Keratinocyte (primary cell): ENCODE measurements around the gene DGKI.

ENCODE experiments used
- CTCF ChIP-seq, 3 experiments: IDR thresholded peaks in 1 of 3; conservative IDR thresholded peaks in 1 of 3; optimal IDR thresholded peaks in 1 of 3; 2 replicates in 2 of 3; 3 replicates in 1 of 3; pipeline versions ENCODE3 to v1.5.1; 2011; ENCODE audit warnings: low read length in 3 of 3, mild to moderate bottlenecking in 3 of 3, moderate library complexity in 2 of 3, control low read depth in 1 of 3, inconsistent platforms in 1 of 3; ENCODE audit not compliant: insufficient read depth in 2 of 3; ENCODE audit errors: extremely low read depth in 1 of 3
- EZH2 ChIP-seq: IDR thresholded peaks from one replicate; pipeline ENCODE4 v1.6.1; 2012; ENCODE audit warnings: inconsistent platforms, mild to moderate bottlenecking, low read length, moderate library complexity

GRCh38 chr7:137574812-137575211 is 272.0 kb downstream of the DGKI start:
- TF ChIP-seq CTCF (optimal IDR thresholded peaks at IDR 0.05 in 1 of 3, IDR thresholded peaks at IDR 0.05 in 1 of 3, conservative IDR thresholded peaks at IDR 0.05 in 1 of 3; ENCODE audit: extremely low read depth in 1 of 3, insufficient read depth in 2 of 3, low read length in 3 of 3): no peak
- TF ChIP-seq EZH2: no peak
